Stomach (tissue), 4 donors: Measurements from ENCODE around the gene DGCR6L.

Source experiments
- EP300 ChIP-seq: sonication (generic); formaldehyde crosslinking; IDR thresholded peaks from one replicate; pipeline ENCODE4 v1.6.1; 2017; ENCODE audit warnings: antibody characterized with exemption
- POLR2A ChIP-seq, 4 donors: fragments of 450-650 bp; IDR thresholded peaks; one replicate each; pipeline ENCODE4 v1.6.1; 2016; ENCODE audit warnings: antibody characterized with exemption in 4 of 4, control low read depth in 2 of 4, mild to moderate bottlenecking in 1 of 4, moderate library complexity in 1 of 4
- POLR2AphosphoS5 ChIP-seq, 3 donors: sonication (generic); formaldehyde crosslinking; IDR thresholded peaks; one replicate each; pipeline ENCODE4 v1.6.1; 2016; ENCODE audit warnings: antibody characterized with exemption in 3 of 3
- TF ChIP-seq, protein P1 (sequence below), 7 experiments: fragments of 450-650 bp in 4 of 7; fragments of 200-600 bp in 3 of 7; sonication (generic) in 3 of 7; IDR thresholded peaks; one replicate each; pipeline ENCODE4 v1.5.1; 2016 to 2019; ENCODE audit warnings: antibody characterized with exemption in 7 of 7, control low read depth in 2 of 7, mild to moderate bottlenecking in 1 of 7

DNA sequence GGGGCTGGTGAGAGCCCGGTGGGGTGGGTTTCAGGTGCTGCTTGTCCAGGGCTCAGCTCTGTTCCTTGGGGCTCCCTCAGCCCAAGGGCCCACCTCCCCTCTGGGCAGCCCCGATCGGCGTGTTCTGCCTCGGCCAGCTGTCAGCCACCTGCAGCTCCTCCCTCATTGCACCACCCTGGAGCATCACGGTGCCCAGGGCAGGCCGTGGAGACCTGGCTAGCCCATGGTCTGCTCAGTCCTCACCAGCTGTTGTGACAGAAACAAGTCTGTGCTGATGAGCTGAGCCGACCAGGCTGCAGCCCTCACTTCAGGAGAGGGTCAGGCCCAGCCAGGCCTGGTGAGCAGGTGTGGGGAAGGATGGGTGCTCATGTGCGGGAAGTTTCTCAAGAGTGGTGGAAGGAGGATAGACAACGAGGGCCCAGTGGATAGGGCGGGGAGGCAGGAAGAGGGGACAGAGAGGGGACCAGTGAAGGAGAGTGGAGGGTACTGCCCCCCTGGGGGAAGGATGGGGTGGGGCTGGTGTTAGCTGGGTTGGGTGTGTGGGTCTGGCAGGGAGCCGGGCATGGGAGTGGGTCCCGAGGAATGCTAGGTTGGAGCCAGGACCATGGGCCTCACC, 35.3 kb downstream of the DGCR6L start:
- TF ChIP-seq, protein P1, sequence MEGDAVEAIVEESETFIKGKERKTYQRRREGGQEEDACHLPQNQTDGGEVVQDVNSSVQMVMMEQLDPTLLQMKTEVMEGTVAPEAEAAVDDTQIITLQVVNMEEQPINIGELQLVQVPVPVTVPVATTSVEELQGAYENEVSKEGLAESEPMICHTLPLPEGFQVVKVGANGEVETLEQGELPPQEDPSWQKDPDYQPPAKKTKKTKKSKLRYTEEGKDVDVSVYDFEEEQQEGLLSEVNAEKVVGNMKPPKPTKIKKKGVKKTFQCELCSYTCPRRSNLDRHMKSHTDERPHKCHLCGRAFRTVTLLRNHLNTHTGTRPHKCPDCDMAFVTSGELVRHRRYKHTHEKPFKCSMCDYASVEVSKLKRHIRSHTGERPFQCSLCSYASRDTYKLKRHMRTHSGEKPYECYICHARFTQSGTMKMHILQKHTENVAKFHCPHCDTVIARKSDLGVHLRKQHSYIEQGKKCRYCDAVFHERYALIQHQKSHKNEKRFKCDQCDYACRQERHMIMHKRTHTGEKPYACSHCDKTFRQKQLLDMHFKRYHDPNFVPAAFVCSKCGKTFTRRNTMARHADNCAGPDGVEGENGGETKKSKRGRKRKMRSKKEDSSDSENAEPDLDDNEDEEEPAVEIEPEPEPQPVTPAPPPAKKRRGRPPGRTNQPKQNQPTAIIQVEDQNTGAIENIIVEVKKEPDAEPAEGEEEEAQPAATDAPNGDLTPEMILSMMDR (IDR thresholded peaks at IDR 0.05) = no peak
- TF ChIP-seq POLR2AphosphoS5 (IDR thresholded peaks at IDR 0.05) (no peak), EP300 (no peak), POLR2A (IDR thresholded peaks at IDR 0.05) (no peak)
